Activated CD8-positive, alpha-beta memory T cell treated with anti-CD3 and anti-CD28 coated beads for 24 hours (primary cell): Measurements from ENCODE around the gene SULT1E1.
"Not testable (repeated sequence)": the region's sequence is repeated elsewhere in the genome, so short reads cannot be mapped to it uniquely, and the experiment has no call there.

ENCODE experiments used
- DNase-seq: peaks from one replicate; pipeline ENCODE4 v3.0.0-alpha.2; 2020

Gene SULT1E1

DNA sequence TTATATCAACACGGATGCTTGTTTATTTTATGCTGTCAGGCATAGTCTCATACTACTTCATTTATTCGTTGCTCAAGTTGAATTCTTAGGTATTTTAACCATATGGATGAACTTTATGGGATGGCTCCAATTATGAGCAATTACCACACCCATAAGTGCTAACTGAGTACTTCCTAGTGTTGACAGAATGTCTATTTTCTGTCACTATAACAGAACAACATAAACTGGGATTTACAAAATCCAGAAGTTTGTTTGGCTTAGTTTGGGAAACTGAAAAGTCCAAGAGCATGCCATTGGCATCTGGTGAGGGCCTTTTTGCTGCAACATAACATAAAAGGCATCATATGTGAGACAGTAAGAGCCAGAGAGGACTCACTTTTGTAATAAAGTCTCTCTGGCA lies 21.0 kb downstream of the SULT1E1 start:
- no peak for DNase-seq

- DNase-seq, result no peak
Observed at GRCh38 chr4:69836287-69836686, 23.7 kb downstream of the SULT1E1 start.

GRCh38 chr4:69835766-69836165 lies 24.2 kb downstream of the SULT1E1 start:
- no peak for DNase-seq

GRCh38 chr4:69833251-69833650 lies 26.7 kb downstream of the SULT1E1 start:
- no peak for DNase-seq

- DNase-seq, result no peak
Observed at GRCh38 chr4:69832326-69833030, 27.5 kb downstream of the SULT1E1 start.

GRCh38 chr4:69831646-69832325 lies 28.2 kb downstream of the SULT1E1 start:
- DNase-seq, result no peak

DNA sequence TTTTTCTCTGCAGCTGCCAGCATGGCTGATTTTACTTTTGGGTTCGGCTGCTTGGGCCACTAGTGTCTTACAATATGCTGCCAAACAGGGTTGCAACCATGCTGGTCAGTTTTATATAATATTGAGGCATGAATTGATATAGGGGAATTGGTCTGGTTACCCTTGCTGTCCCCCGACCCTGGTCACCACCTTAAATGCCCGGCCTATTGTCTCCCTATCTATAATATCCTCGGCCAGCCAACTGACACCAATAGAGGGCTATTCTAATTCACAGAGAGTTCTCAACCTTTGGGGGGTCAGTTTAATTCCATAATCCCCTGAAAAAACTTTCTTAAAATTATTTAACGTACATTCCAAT lies 28.7 kb downstream of the SULT1E1 start:
- no peak for DNase-seq

GRCh38 chr4:69830560-69831269 lies 29.2 kb downstream of the SULT1E1 start:
- no peak for DNase-seq

GRCh38 chr4:69830192-69830559 lies 29.8 kb downstream of the SULT1E1 start:
- DNase-seq, result no peak

DNA sequence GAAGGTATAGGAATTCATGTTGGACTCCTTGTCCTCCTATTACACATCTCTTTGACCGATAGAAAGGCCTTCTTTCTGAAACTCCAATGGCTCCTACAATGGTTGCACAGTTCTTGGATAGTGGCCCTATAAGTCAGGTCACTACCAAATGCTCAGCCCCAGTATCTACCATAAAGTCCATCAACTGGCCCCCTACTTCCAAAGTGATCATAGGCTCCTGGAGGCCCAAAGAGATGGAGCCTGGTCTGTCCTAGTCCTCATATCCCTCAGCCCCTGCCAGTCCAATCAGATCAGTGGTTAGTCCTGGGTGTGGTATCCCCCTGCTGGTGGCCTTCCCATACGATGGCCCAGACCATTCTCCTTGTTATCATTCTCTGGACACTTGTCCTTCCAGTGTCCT lies 30.3 kb downstream of the SULT1E1 start:
- no peak for DNase-seq

DNA sequence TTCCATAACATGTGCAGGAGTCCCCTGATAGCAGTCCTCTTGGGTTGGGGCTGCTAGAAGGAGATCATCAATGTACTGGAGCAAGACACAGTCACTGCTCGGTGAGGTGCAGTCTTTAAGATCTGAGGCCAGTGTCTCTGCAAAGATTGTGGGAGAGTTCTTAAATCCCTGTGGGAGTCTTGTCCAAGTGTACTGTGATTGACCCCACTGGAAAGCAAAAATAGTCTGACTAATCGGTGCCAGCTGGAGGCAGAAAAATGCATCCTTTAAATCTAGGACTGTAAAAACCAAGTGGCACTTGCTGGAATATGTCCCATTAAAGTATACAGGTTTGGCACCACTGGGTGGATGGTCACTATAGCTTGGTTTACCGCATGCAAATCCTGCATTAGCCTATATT lies 31.1 kb downstream of the SULT1E1 start:
- DNase-seq, result no peak

DNA sequence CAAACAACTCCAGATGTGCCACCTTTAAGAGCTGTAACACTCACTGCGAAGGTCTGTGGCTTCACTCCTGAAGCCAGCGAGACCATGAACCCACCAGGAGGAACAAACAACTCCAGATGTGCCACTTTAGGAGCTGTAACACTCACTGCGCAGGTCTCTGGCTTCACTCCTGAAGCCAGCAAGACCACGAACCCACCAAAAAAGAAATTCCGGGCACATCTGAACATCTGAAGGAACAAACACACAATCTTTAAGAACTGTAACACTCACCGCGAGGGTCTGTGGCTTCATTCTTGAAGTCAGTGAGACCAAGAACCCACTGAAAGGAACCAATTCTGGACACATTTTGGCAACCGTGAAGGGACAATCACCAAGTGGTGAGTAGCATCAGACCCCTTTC lies 34.9 kb downstream of the SULT1E1 start:
- DNase-seq, result not testable (repeated sequence)

DNA sequence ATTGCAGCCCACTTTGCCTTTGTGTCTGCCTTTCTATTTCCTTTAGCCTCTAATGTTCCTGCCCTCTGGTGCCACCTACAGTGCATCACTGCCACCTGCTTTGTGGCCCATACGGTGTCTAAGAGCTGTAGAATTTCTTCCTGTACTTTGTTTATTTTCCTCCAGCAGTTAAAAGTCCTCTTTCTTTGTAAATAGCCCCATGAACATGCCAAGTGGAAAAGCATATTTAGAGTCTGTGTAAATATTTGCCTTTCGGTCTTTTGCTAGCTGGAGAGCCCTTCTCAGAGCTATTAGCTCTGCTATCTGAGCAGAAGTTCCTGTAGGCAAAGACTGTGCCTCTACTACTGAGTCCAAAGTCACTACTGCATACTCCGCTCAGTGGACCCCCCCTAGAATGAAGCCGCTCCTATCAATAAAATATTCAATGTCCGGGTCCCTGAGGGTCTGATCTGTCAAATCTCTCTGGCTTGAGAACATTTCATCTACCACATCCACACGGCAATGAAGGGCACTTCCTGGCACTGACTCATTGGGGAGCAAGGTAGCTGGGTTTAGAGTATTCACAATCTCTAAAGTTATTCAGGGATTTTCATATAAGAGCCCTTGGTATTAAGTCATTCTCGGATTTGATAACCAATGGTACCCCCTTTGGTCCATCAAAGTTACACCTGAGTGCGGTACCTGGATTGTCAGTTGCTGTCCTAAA lies 36.3 kb downstream of the SULT1E1 start:
- no peak for DNase-seq

DNA sequence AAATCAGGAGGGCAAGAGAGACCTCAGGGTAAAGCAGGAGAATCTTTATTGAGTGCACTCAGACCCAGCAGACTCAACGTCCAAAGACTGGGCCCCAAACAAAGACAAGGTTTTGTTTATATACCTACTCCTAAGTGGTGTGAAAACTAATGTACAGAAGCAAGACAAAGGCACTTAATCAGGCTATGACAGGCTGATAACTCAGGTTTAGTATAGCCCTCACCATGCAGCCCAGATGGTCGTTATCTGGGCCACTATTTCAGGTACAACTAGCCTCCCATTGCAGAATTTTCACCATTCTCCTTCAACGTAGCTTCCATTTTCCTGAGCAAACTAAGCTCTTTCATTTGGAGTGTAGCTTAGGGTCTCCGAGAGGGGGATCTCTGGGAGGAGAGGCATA lies 36.9 kb downstream of the SULT1E1 start:
- DNase-seq, result no peak

GRCh38 chr4:69822198-69822597 lies 37.7 kb downstream of the SULT1E1 start:
- DNase-seq, result no peak

DNA sequence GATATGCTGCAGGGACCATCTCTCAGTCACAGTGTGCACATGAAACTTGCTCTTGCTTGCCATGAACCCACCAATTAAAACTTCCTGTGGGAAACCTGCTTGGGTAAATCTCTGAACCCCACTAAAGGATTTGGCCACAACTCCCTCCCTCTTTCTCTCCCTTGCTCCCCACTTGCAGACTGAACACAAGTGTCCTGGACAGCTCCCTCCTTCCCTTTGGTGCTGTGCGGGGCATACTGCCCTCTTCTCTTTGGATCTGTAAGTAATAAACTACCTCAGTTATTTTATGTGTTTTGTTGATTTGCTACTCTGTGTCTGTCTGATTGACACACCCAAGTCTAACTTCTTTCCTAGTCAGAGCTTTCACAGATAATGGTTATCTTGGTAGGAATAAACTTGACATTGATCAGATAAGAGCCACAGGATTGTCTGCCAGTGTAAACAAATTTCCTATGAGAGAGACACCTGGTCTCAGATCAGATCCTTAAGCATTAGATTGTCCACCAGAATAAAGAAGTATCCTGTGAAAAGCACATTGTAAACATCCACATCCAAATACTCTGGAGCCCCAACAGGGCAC lies 41.8 kb downstream of the SULT1E1 start:
- no peak for DNase-seq

- no peak for DNase-seq
Observed at GRCh38 chr4:69816236-69816635, 43.7 kb downstream of the SULT1E1 start.

- no peak for DNase-seq
Observed at GRCh38 chr4:69813628-69814027, 46.3 kb downstream of the SULT1E1 start.

DNA sequence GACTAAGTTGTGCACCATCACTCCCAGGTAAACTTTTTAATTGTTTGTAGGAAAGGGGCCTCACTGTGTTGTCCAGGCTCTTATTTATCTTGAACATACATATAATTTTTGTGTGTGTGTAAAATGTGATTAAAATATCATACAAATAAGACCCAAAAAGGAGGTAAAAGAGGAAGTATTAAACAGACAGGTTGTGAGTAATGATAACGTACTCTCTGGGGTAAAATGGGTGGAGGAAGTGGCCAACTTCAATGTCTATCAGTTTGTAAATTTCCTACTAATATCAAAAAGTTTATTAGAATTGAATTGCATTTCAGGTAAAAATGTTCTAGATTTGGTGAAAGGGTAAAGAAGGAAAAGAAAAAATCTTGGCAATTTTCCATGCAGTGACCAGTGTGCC lies 48.8 kb downstream of the SULT1E1 start:
- no peak for DNase-seq

- no peak for DNase-seq
Observed at GRCh38 chr4:69800599-69800998, 59.3 kb downstream of the SULT1E1 start.

GRCh38 chr4:69799337-69799736 lies 60.6 kb downstream of the SULT1E1 start:
- no peak for DNase-seq

DNA sequence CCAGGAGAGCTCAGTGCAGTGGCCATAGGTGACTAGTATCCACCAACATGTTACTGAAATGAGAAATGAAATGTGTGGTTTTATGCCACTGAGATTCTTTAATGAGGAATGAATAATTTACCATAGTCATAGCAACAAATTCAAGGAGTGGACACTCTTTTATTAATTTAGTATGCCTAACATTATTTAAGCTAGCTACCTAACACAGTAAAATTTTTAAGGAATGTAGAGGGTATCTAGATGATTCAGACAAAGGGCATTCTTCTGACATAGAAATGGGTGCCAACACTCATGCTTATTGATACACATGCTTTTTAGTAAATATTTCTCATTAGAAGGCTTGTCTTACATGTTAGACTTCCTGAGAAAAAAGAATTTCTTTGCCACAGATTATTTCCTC lies 66.2 kb downstream of the SULT1E1 start:
- no peak for DNase-seq
